ENCODE data around the gene PFN2. TPM values are rescaled to one million over a fixed set of nuclear protein-coding genes. Genes with fewer than 3 reads are reported as not detected.
A peak's percentile ranks its signal among the peaks of the same experiment; 100 is the strongest.

Gene PFN2
- total RNA-seq: 19.3 TPM

GRCh38 chr3:149970716-149971402 lies at the start of gene PFN2:
Gene PFN2 (minus strand): TSS chr3:149970895. CDS start chr3:149970856, 39 bp downstream.
- intact Hi-C loops (cut with DNase I): loop anchor here (1.0 to 5.0 kb wide), 4 partner anchors 159 to 437 kb away; partner anchors contain the start of genes RNF13 and TSC22D2
- Histone ChIP-seq H3K4me1 (peaks cover 6 to 16% of the 10 kb centered on the region in 2 donors), H3K27ac (peak within 1 kb of the TSS; percentile 91 to 99), H3K36me3 (peaks cover 2% of the 10 kb centered on the region in 2 donors), H3K4me3 (peak within 1 kb of the TSS; percentile 90 to 98), H3K9me3 (no peaks in the 10 kb centered on the region), H3K27me3 (no peaks in the 10 kb centered on the region)
- TF ChIP-seq CTCF (IDR thresholded peaks at IDR 0.05): no peak
- peak in 1 of 2 donors; percentile 82 for DNase-seq (ENCODE audit: low spot score in 2 of 2)

GRCh38 chr3:150015901-150016300 lies 45.2 kb upstream of the PFN2 start:
- Histone ChIP-seq H3K36me3 (no peaks in the 10 kb centered on the region), H3K9me3 (no peaks in the 10 kb centered on the region), H3K4me1 (no peaks in the 10 kb centered on the region), H3K4me3 (no peak overlapping the region), H3K27me3 (no peaks in the 10 kb centered on the region), H3K27ac (no peak overlapping the region)
- no peak for TF ChIP-seq CTCF (IDR thresholded peaks at IDR 0.05)
- intact Hi-C loops (cut with DNase I): no loop called here
- no peak for DNase-seq (ENCODE audit: low spot score in 2 of 2)

- DNase-seq (ENCODE audit: low spot score in 2 of 2): no peak
- H3K27me3 ChIP-seq: no peaks in the 10 kb centered on the region
- no peaks in the 10 kb centered on the region for H3K9me3 ChIP-seq
- H3K36me3 ChIP-seq: no peaks in the 10 kb centered on the region
- intact Hi-C loops (cut with DNase I): no loop called here
- no peak overlapping the region for H3K4me3 ChIP-seq
- H3K27ac ChIP-seq: no peak overlapping the region
- no peaks in the 10 kb centered on the region for H3K4me1 ChIP-seq
- no peak for TF ChIP-seq CTCF (IDR thresholded peaks at IDR 0.05)
Observed at GRCh38 chr3:150014782-150015181, 44.1 kb upstream of the PFN2 start.

- Histone ChIP-seq H3K4me3 (no peak overlapping the region), H3K4me1 (no peaks in the 10 kb centered on the region), H3K36me3 (no peaks in the 10 kb centered on the region), H3K9me3 (no peaks in the 10 kb centered on the region), H3K27ac (no peak overlapping the region), H3K27me3 (no peaks in the 10 kb centered on the region)
- intact Hi-C loops (cut with DNase I): no loop called here
- no peak for TF ChIP-seq CTCF (IDR thresholded peaks at IDR 0.05)
- no peak for DNase-seq (ENCODE audit: low spot score in 2 of 2)
Observed at GRCh38 chr3:150013801-150014200, 43.1 kb upstream of the PFN2 start.

- intact Hi-C loops (cut with DNase I): no loop called here
- no peak overlapping the region for H3K4me3 ChIP-seq
- no peaks in the 10 kb centered on the region for H3K9me3 ChIP-seq
- DNase-seq (ENCODE audit: low spot score in 2 of 2): no peak
- H3K27me3 ChIP-seq: no peaks in the 10 kb centered on the region
- no peak for TF ChIP-seq CTCF (IDR thresholded peaks at IDR 0.05)
- no peaks in the 10 kb centered on the region for H3K36me3 ChIP-seq
- no peak overlapping the region for H3K27ac ChIP-seq
- H3K4me1 ChIP-seq: no peaks in the 10 kb centered on the region
Observed at GRCh38 chr3:150006794-150007193, 36.1 kb upstream of the PFN2 start.
